Nephron progenitor cell (in vitro differentiated cells): ENCODE results near the gene PSMC3IP.
"Not testable (repeated sequence)": the region's sequence is repeated elsewhere in the genome, so short reads cannot be mapped to it uniquely, and the experiment has no call there.

Source experiments
- DNase-seq: peaks from one replicate; pipeline ENCODE4 v3.0.0; 2021
- H3K27ac Mint-ChIP-seq: 2 replicates; pipeline ENCODE4 v1.8.0; 2021; ENCODE audit warnings: mild to moderate bottlenecking, moderate library complexity, mixed read lengths
- H3K27me3 Mint-ChIP-seq: 2 replicates; pipeline ENCODE4 v1.8.0; 2021; ENCODE audit warnings: mild to moderate bottlenecking, low read depth, mixed read lengths; ENCODE audit not compliant: poor library complexity
- H3K36me3 Mint-ChIP-seq: 2 replicates; pipeline ENCODE4 v1.8.0; 2021; ENCODE audit warnings: low read depth, mixed read lengths
- H3K4me1 Mint-ChIP-seq: 2 replicates; pipeline ENCODE4 v1.8.0; 2021; ENCODE audit warnings: mixed read lengths
- H3K4me3 Mint-ChIP-seq: 2 replicates; pipeline ENCODE4 v1.8.0; 2021; ENCODE audit warnings: mild to moderate bottlenecking, moderate library complexity, mixed read lengths
- H3K9me3 Mint-ChIP-seq: 2 replicates; pipeline ENCODE4 v1.8.0; 2021; ENCODE audit warnings: mild to moderate bottlenecking, moderate library complexity, mixed read lengths
- TF ChIP-seq, protein P1 (sequence below): fragments of 200-600 bp; sonication (generic); IDR thresholded peaks from 2 replicates; pipeline ENCODE4 v1.5.0; 2021; ENCODE audit warnings: antibody characterized with exemption

PSMC3IP gene

DNA sequence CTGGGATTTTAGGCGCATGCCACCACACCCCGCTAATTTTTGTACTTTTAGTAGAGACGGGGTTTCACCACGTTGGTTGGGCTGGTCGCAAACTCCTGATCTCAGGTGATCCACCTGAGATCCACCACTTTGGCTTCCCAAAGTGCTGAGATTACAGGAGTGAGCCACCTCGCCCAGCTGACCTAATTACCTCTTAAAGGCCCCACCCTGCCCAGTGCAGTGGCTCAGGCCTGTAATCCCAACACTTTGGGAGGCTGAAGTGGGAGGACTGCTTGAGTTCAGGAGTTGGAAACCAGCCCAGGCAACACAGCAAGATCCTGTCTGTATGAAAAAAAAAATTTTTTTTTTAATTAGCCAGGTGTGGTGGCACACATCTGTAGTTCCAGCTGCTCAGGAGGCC lies 18.5 kb downstream of the PSMC3IP start:
- DNase-seq, result no peak
- Mint-ChIP-seq H3K4me3 (no peak overlapping the region), H3K9me3 (no peaks in the 10 kb centered on the region), H3K27me3 (no peaks in the 10 kb centered on the region), H3K27ac (no peak overlapping the region), H3K36me3 (no peaks in the 10 kb centered on the region), H3K4me1 (peaks cover 55% of the 10 kb centered on the region)
- TF ChIP-seq, protein P1, sequence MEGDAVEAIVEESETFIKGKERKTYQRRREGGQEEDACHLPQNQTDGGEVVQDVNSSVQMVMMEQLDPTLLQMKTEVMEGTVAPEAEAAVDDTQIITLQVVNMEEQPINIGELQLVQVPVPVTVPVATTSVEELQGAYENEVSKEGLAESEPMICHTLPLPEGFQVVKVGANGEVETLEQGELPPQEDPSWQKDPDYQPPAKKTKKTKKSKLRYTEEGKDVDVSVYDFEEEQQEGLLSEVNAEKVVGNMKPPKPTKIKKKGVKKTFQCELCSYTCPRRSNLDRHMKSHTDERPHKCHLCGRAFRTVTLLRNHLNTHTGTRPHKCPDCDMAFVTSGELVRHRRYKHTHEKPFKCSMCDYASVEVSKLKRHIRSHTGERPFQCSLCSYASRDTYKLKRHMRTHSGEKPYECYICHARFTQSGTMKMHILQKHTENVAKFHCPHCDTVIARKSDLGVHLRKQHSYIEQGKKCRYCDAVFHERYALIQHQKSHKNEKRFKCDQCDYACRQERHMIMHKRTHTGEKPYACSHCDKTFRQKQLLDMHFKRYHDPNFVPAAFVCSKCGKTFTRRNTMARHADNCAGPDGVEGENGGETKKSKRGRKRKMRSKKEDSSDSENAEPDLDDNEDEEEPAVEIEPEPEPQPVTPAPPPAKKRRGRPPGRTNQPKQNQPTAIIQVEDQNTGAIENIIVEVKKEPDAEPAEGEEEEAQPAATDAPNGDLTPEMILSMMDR, result no peak

DNA sequence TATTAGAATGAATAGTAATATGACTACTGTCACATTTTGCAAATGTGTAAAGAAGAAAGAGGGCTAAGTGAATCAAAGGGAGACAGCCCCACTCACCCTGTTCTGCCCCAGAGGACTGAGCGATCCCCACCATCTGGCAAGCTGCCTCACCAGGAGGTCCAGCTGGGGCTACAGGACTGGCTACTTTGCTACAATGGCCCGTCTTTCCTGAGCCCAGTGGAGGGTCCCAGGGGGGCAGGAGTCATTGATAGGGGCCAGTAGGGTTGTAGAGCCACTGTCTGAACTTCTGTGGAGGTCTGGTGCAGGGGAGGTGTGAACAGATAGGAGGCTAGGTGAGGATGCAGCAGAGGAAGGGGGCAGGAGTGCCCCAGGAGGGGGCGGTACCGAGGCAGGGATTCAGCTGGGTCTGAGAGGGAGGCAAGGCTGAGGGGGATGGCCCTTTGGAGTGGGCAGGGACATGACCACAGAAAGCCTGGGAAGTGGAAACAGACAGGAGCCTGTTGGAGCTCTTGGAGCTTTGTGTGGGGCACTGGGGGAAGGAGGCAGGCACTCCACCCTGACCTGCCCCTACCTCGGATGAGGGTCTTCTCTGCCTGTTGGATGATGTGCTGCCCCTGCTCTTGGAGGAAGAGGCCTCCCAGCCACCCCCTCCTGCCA lies 21.4 kb downstream of the PSMC3IP start:
- peaks cover 55% of the 10 kb centered on the region for H3K4me1 Mint-ChIP-seq
- peak overlapping the region; percentile 88 for H3K4me3 Mint-ChIP-seq
- H3K9me3 Mint-ChIP-seq, H3K36me3 Mint-ChIP-seq, DNase-seq, H3K27me3 Mint-ChIP-seq, H3K27ac Mint-ChIP-seq: not testable (repeated sequence)
- TF ChIP-seq, protein P1, result peak; percentile 19

DNA sequence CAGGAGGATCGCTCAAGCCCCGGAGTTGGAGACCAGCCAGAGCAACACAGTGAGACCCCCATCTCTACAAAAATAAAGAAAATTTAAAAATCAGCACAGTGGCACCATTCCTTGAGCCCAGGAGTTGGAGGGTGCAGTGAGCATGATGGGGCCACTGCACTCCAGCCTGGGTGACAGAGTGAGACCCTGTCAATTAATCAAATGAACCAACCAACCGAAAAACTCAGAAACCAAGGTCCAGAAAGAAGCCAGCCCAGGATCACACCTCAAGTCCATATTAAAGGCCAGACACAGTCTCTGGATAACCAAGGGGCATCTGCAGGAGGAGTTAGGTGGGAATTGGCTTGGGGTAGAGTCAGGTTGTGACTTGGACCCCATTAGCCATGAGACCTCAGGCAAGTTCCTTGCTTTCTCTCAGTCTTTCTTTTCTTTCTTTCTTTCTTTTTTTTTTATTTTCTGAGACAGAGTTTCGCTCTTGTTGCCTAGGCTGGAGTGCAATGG lies 22.4 kb downstream of the PSMC3IP start:
- peaks cover 54% of the 10 kb centered on the region for H3K4me1 Mint-ChIP-seq
- no peaks in the 10 kb centered on the region for H3K36me3 Mint-ChIP-seq
- TF ChIP-seq, protein P1, result no peak
- H3K9me3 Mint-ChIP-seq, result no peaks in the 10 kb centered on the region
- DNase-seq, result no peak
- peak overlapping the region; percentile 80 for H3K27ac Mint-ChIP-seq
- peak overlapping the region; percentile 88 for H3K4me3 Mint-ChIP-seq
- H3K27me3 Mint-ChIP-seq, result no peaks in the 10 kb centered on the region

- H3K27me3 Mint-ChIP-seq, result no peaks in the 10 kb centered on the region
- H3K36me3 Mint-ChIP-seq, result no peaks in the 10 kb centered on the region
- H3K9me3 Mint-ChIP-seq, result no peaks in the 10 kb centered on the region
- TF ChIP-seq, protein P1, result no peak
- H3K4me3 Mint-ChIP-seq, result peak overlapping the region; percentile 88
- peak; percentile 95 for DNase-seq
- peaks cover 54% of the 10 kb centered on the region for H3K4me1 Mint-ChIP-seq
- peak overlapping the region; percentile 89 for H3K27ac Mint-ChIP-seq
These were observed 23.0 kb downstream of the PSMC3IP start for GRCh38 chr17:42554250-42555121.

DNA sequence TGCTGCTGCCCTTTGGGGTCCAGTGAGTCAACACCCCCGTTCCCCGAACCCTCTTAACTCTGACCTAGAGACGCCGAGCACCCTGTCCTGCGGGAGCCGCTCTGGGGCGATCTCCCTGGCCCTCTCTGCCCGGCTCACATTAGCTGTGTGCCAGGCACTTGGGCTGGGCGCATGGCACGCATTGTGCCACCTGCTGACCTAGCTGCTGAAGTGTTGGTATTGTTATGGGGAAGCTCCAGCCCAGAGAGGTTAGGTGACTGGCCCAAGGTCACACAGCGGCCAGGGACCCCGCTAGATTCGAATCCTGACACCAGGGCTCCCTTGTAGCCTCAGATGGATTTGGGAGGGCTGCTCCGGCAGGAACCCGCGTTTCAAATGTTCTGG lies 23.7 kb downstream of the PSMC3IP start:
- Mint-ChIP-seq H3K9me3 (no peaks in the 10 kb centered on the region), H3K4me1 (peaks cover 59% of the 10 kb centered on the region), H3K27ac (no peak overlapping the region), H3K27me3 (no peaks in the 10 kb centered on the region), H3K4me3 (peak overlapping the region; percentile 88), H3K36me3 (no peaks in the 10 kb centered on the region)
- TF ChIP-seq, protein P1, result no peak
- no peak for DNase-seq
